NCI-H82 treated with DMSO at 0.1 percent for 48 hours (cell line): ENCODE results near the gene FLNB.
"Not testable (repeated sequence)": the region's sequence is repeated elsewhere in the genome, so short reads cannot be mapped to it uniquely, and the experiment has no call there.

Experiments used
- DNase-seq: peaks from one replicate; lab custom pipeline; 2025; ENCODE audit not compliant: unreplicated experiment; lab: John Stamatoyannopoulos, UW

FLNB gene

GRCh38 chr3:57982561-57983243 lies 25.5 kb upstream of the FLNB start:
- DNase-seq = no peak

DNA sequence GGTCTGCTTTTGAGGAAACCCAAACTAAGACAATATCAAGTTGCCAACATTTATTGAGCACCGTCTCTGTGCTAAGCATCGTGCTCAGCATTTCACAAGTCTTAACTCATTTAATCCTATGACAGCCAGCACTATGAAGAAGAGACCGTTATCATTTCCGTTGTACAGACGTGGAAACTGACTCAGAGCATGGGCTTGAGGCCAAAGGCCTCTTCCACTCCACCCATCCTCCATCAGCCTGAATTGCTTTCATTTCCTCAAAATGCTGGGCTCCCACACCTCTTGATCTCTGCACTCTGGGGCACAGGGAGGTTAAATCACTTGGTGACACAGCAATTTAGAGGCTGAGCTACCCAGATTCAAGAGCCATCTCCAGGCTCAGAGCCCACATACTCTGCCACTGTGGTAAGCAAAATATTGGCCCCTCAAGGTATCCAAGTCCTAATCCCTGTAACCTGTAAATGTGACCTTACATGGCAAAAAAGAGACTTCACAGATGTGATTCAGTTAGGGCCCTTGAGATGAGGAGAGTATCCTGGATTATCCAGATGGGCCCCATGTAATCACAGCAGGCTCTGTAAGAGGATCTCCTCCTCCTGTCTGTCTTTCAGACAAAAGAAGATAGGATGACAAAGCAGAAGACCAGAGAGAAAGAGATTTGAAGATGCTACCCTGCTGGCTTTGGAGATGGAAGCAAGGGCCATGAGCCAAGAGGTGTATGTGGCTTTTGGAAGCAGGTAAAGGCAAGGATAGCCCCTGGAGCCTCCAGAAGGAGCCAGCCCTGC lies 24.3 kb upstream of the FLNB start:
- peak; percentile 68 for DNase-seq

DNA sequence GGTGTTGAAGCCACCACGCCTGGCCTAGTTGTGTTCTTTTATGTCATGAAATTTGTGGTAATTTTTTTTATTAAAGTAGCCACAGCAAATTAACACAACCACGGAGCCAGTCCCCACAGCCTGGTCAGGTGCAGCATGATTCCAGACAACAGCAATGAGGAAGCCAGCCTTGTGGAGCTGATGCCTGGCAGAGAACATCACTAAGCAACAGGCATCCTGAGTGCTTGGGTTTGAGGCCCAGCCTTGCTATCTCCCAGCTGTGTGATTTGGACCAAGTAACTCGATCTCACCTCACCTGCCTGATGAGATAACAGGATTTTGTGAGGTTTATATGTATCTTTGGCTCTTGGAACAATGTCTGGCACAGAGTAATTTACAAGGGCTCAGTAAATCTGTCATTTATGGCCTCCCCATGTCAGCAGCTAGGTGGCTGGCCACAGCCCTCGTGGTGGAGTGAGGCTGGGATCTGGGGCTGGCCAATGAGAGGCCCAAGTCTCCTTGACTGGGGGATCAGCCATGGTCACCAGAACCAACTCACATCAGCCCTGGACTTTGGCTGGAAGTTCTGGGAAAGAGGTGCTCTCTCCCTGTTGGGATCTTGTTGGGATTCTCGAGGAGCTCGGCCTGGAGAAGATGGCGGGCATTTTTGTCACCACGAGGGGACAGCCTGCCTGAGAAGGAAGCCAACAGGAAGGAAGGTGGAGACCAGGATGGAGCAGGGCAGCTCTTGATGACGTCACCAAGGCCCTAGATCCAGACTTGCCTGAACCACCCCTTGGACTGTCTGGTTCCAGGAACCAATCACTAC lies 22.8 kb upstream of the FLNB start:
- DNase-seq = peak; percentile 2

DNA sequence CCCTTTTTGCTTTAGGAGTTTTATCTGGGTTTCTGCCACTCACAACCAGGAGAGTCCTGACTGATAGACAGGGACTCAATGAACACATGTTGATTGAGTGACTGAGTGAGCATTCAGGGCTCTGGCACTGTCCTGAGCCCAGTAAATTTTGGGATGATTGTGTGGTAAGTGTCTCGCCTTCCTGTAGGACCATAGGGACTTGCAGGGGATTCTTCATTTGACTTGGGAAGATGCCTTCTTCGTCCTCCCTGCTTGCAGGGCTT lies 22.3 kb upstream of the FLNB start:
- DNase-seq = no peak

DNA sequence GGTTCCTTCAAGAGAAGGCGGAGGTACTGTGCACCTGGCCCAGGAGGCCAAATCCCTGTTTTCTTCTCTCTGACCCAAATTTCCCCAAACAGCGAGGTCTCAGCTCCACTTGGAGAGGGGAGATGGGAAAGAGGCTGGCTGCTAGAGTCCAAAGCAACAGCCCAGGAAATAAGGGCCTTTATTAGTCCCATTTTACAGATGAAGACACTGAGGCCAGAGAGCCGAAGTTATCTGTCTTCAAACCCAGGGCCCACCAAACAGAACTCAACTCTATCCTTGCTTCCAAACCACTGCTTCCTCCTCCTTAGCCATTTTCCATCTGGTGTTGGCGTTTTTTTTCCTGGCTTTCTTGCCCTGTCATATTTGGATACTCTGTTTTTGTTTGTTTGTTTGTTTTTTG lies 22.0 kb upstream of the FLNB start:
- DNase-seq = no peak

DNA sequence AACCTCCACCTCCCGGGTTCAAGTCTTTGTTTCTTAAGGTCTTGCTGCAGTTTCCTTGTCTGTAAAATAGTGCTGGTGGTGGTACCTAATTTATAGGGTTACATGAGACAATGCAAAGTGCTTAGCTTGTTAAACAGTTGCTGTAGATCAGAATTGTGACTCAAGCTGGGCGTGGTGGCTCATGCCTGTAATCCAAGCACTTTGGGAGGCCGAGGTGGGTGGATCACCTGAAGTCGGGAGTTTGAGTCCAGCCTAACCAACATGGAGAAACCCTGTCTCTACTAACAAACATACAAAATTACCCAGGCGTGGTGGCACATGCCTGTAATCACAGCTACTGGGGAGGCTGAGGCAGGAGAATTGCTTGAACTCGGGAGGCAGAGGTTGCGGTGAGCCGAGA lies 19.0 kb upstream of the FLNB start:
- not testable (repeated sequence) for DNase-seq

- no peak for DNase-seq
Observed at GRCh38 chr3:57989646-57990045, 18.6 kb upstream of the FLNB start.

DNA sequence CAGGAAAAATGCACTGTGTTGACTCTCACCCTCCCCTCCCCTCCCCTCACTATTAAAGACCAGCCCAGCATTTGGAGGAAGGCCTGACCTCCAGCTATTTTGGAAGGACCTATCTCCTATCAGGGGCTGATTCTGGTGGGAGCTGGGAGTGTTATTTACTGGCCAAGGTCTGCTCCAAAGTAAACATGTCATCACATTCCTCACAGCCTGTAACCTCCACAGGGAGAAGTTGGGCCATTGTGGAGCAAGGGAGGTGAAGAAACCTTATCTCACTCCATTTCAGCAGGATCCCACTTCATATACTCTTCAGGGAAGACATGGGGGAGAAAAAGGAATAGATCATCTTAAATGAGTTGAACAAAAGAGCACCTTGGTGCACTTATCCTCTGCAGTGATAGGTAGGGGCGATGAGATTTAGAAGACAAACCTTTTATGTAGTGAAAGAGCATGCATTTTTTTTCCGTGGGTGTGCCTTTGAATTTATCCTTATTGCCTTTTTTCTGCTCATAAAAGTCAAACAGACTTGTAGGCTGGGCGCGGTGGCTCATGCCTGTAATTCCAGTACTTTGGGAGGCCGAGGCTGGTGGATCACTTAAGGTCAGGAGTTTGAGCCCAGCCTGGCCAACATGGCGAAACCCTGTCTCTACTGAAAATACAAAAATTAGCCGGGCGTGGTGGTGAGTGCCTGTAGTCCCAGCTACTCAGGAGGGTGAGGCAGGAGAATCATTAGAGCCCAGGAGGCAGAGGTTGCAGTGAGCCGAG lies 15.6 kb upstream of the FLNB start:
- no peak for DNase-seq

GRCh38 chr3:57998366-57999283 lies 9.6 kb upstream of the FLNB start:
- no peak for DNase-seq

GRCh38 chr3:57999417-58000115 lies 8.7 kb upstream of the FLNB start:
- DNase-seq = no peak

GRCh38 chr3:58000306-58001085 lies 7.7 kb upstream of the FLNB start:
- DNase-seq = no peak

GRCh38 chr3:58001086-58001467 lies 7.1 kb upstream of the FLNB start:
- DNase-seq = no peak

GRCh38 chr3:58001979-58002378 lies 6.2 kb upstream of the FLNB start:
- DNase-seq = no peak

DNA sequence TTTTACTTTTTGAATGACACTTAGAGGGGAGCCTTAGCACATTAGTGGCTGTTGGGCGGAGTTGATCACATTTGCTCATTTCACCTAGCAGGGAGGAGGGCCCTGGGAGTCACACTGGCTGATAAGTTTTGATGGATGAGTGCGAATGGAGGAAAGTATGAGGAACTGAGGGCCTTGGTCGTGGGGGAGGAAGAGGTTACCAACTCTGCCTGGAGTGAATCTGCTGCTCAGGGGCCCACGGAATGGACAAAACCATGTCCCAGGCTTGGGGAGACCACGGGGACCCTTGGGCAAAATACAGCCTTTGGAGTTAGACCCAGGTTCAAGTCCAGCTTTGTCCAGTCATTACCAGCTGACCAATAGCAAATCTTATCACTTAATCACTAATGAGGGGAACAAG lies 5.1 kb upstream of the FLNB start:
- DNase-seq = no peak

DNA sequence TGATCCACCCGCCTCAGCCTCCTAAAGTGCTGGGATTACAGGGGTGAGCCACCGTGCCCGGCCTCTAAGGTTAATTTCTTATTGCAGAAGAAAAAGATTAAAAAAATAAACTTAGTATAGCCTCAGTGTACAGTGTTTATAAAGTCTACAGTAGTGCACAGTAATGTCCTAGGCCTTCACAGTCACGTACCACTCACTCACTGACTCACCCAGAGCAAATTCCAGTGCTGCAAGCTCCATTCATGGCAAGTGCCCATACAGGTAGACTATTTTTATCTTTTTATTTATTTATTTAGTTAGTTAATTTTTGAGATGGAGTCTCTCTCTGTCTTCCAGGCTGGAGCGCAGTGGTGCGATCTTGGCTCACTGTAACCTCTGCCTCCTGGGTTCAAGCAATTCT lies 3.2 kb upstream of the FLNB start:
- no peak for DNase-seq

- no peak for DNase-seq
Observed at GRCh38 chr3:58005669-58006068, 2.6 kb upstream of the FLNB start.

DNA sequence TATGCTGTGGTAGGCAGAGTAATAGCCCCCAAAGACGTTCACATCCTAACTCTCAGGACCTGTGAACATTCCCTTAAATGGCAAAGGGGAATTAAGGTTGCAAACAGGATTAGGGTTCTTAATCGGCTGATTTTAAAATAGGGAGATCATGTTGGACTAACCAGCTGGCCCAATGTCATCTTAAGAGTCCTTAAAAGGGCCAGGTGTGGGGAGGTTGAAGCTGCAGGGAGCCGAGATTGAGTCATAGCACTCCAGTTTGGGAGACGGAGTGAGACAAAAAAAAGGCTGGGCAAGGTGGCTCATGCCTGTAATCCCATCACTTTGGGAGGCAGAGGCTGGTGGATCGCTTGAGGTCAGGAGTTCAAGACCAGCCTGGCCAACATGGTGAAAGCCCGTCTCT lies 1.6 kb upstream of the FLNB start:
- peak; percentile 91 for DNase-seq

GRCh38 chr3:58009026-58009748 lies 965 bp downstream of the FLNB start:
- no peak for DNase-seq
